Kidney capillary endothelial cell (primary cell): ENCODE measurements around the gene FHL2.

Experiments used
- DNase-seq: peaks from one replicate; pipeline ENCODE4 v3.0.0-alpha.2; 2018; ENCODE audit warnings: low spot score

FHL2 gene

GRCh38 chr2:105397025-105397722, 1.7 kb downstream of the FHL2 start:
- DNase-seq, result no peak

GRCh38 chr2:105396254-105397024, 2.4 kb downstream of the FHL2 start:
- peak; percentile 84 for DNase-seq

- no peak for DNase-seq
Observed at GRCh38 chr2:105395691-105396090, 3.2 kb downstream of the FHL2 start.

GRCh38 chr2:105394951-105395611, 3.8 kb downstream of the FHL2 start:
- no peak for DNase-seq

- DNase-seq, result no peak
Observed at GRCh38 chr2:105393373-105394055, 5.3 kb downstream of the FHL2 start.

- DNase-seq, result no peak
Observed at GRCh38 chr2:105391763-105392662, 6.8 kb downstream of the FHL2 start.

- no peak for DNase-seq
Observed at GRCh38 chr2:105391058-105391627, 7.7 kb downstream of the FHL2 start.

- DNase-seq, result no peak
Observed at GRCh38 chr2:105390454-105390853, 8.4 kb downstream of the FHL2 start.

GRCh38 chr2:105388971-105389381, 9.9 kb downstream of the FHL2 start:
- DNase-seq, result peak; percentile 46

- no peak for DNase-seq
Observed at GRCh38 chr2:105387225-105387624, 11.6 kb downstream of the FHL2 start.

- DNase-seq, result no peak
Observed at GRCh38 chr2:105385731-105386540, 12.9 kb downstream of the FHL2 start.

- no peak for DNase-seq
Observed at GRCh38 chr2:105384861-105385260, 14.0 kb downstream of the FHL2 start.

- no peak for DNase-seq
Observed at GRCh38 chr2:105384216-105384615, 14.6 kb downstream of the FHL2 start.

GRCh38 chr2:105383432-105384166, 15.3 kb downstream of the FHL2 start:
- DNase-seq, result no peak

- no peak for DNase-seq
Observed at GRCh38 chr2:105382177-105382576, 16.7 kb downstream of the FHL2 start.

- no peak for DNase-seq
Observed at GRCh38 chr2:105381101-105381668, 17.7 kb downstream of the FHL2 start.

- no peak for DNase-seq
Observed at GRCh38 chr2:105380432-105381100, 18.3 kb downstream of the FHL2 start.

- no peak for DNase-seq
Observed at GRCh38 chr2:105379741-105380186, 19.1 kb downstream of the FHL2 start.
